CD14-positive monocyte (primary cell): Measurements from ENCODE around the gene MRNIP. TPM values are rescaled to one million over a fixed set of nuclear protein-coding genes. Genes with fewer than 3 reads are reported as not detected.

Source experiments
- DNase-seq, 3 donors: peaks; one replicate each; pipeline ENCODE4 v3.0.0-alpha.2; 2011 to 2022
- H2AFZ ChIP-seq: 2 replicates; pipeline ENCODE4 v1.6.0; 2012; ENCODE audit warnings: mild to moderate bottlenecking, low read depth, low read length, inconsistent platforms; ENCODE audit not compliant: insufficient read depth, poor library complexity, severe bottlenecking
- H3K27ac ChIP-seq, 2 donors: 1 replicate in 1 of 2; 2 replicates in 1 of 2; pipeline ENCODE4 v1.5.1; 2012 to 2013; ENCODE audit warnings: low read length in 2 of 2, control low read depth in 1 of 2, inconsistent platforms in 1 of 2, low read depth in 1 of 2, mild to moderate bottlenecking in 1 of 2
- H3K27me3 ChIP-seq, 2 donors: one replicate each; pipeline versions ENCODE4 v1.6.0 to v1.6.1; 2011 to 2013; ENCODE audit warnings: low read length in 2 of 2; ENCODE audit not compliant: control insufficient read depth in 2 of 2, insufficient read depth in 2 of 2
- H3K36me3 ChIP-seq, 2 donors: replicated peaks in 1 of 2; 1 replicate in 1 of 2; 2 replicates in 1 of 2; pipeline versions ENCODE4 v1.5.1 to v1.6.1; 2012 to 2013; ENCODE audit warnings: low read length in 2 of 2, control low read depth in 1 of 2, inconsistent platforms in 1 of 2, mild to moderate bottlenecking in 1 of 2; ENCODE audit not compliant: insufficient read depth in 2 of 2, control insufficient read depth in 1 of 2
- H3K4me1 ChIP-seq, 2 donors: 1 replicate in 1 of 2; 2 replicates in 1 of 2; pipeline versions ENCODE4 v1.5.1 to v1.6.1; 2012 to 2013; ENCODE audit warnings: low read length in 2 of 2, control low read depth in 1 of 2, inconsistent platforms in 1 of 2, mild to moderate bottlenecking in 1 of 2, moderate library complexity in 1 of 2; ENCODE audit not compliant: insufficient read depth in 2 of 2, control insufficient read depth in 1 of 2
- H3K4me2 ChIP-seq: replicated peaks from 2 replicates; pipeline ENCODE3; 2012; ENCODE audit warnings: low read length, moderate library complexity, mild to moderate bottlenecking; ENCODE audit not compliant: poor library complexity, severe bottlenecking; ENCODE audit errors: extremely low read depth
- H3K4me3 ChIP-seq, 3 experiments: fragments of 200-600 bp in 1 of 3; sonication (generic) in 1 of 3; replicated peaks in 1 of 3; 1 replicate in 2 of 3; 2 replicates in 1 of 3; pipeline ENCODE4 v1.5.1; 2011 to 2013; ENCODE audit warnings: low read length in 3 of 3, mild to moderate bottlenecking in 3 of 3, control low read depth in 2 of 3, low read depth in 2 of 3, inconsistent platforms in 1 of 3, moderate library complexity in 1 of 3
- H3K79me2 ChIP-seq: 2 replicates; pipeline ENCODE4 v1.6.0; 2012; ENCODE audit warnings: mild to moderate bottlenecking, control low read depth, inconsistent platforms, low read length, moderate library complexity; ENCODE audit not compliant: insufficient read depth
- H3K9ac ChIP-seq: 2 replicates; pipeline ENCODE4 v1.6.0; 2017; ENCODE audit warnings: low read length, mild to moderate bottlenecking; ENCODE audit not compliant: insufficient read depth, poor library complexity, severe bottlenecking
- H3K9me3 ChIP-seq, 2 donors: replicated peaks in 1 of 2; 1 replicate in 1 of 2; 2 replicates in 1 of 2; pipeline versions ENCODE4 v1.5.1 to v1.6.1; 2012 to 2013; ENCODE audit warnings: low read length in 2 of 2, control low read depth in 1 of 2; ENCODE audit not compliant: control insufficient read depth in 1 of 2, insufficient read depth in 1 of 2
- H4K20me1 ChIP-seq: 2 replicates; pipeline ENCODE4 v1.6.0; 2012; ENCODE audit warnings: mild to moderate bottlenecking, low read length, control low read depth, moderate library complexity; ENCODE audit not compliant: insufficient read depth
- H3K27ac Mint-ChIP-seq, 7 donors: one replicate each; pipeline ENCODE4 v1.8.0; 2020; ENCODE audit warnings: mild to moderate bottlenecking in 7 of 7, mixed read lengths in 7 of 7, moderate library complexity in 6 of 7, inconsistent platforms in 2 of 7
- H3K27me3 Mint-ChIP-seq, 3 donors: one replicate each; pipeline ENCODE4 v1.8.0; 2021 to 2022; ENCODE audit warnings: low read depth in 3 of 3, mild to moderate bottlenecking in 3 of 3, mixed read lengths in 3 of 3, moderate library complexity in 3 of 3, inconsistent platforms in 1 of 3
- H3K36me3 Mint-ChIP-seq, 2 donors: one replicate each; pipeline ENCODE4 v1.8.0; 2020; ENCODE audit warnings: mixed read lengths in 2 of 2, inconsistent platforms in 1 of 2, mild to moderate bottlenecking in 1 of 2
- H3K4me1 Mint-ChIP-seq: one replicate; pipeline ENCODE4 v1.8.0; 2020; ENCODE audit warnings: mild to moderate bottlenecking, mixed read lengths
- H3K4me3 Mint-ChIP-seq, 2 donors: one replicate each; pipeline ENCODE4 v1.8.0; 2020; ENCODE audit warnings: mild to moderate bottlenecking in 2 of 2, mixed read lengths in 2 of 2, moderate library complexity in 1 of 2
- H3K9me3 Mint-ChIP-seq, 7 donors: one replicate each; pipeline ENCODE4 v1.8.0; 2020 to 2022; ENCODE audit warnings: mixed read lengths in 7 of 7, mild to moderate bottlenecking in 6 of 7, moderate library complexity in 6 of 7, inconsistent platforms in 2 of 7
- WGBS: methylation state at CpG from one replicate; pipeline ENCODE4 v1.1.5; 2013; ENCODE audit warnings: missing lambda C conversion rate; ENCODE audit not compliant: insufficient coverage; 5-methylcytosine and 5-hydroxymethylcytosine counted together
- intact Hi-C, 2 donors: fragments of 100-400 bp; cut with micrococcal nuclease; formaldehyde crosslinking; loops; one replicate each; pipeline versions ENCODE4 v1.15.0 to v1.15.1; 2023
- polyA plus RNA-seq, 3 donors: library from polyadenylated mRNA; depleted of rRNA in 1 of 3; unstranded in 2 of 3; stranded (reverse) in 1 of 3; fragments of 300-500 nt in 2 of 3; fragments of >200 nt in 1 of 3; fragmentation: Illumina TruSeq in 2 of 3; gene quantifications; 1 replicate in 2 of 3; 2 replicates in 1 of 3; pipeline ENCODE4 v1.2.3, GENCODE V29; 2012 to 2021
- TF ChIP-seq, protein P1 (sequence below): fragments of 200-600 bp; IDR thresholded peaks from one replicate; pipeline ENCODE4 v1.8.0; 2022; ENCODE audit warnings: antibody characterized with exemption, mild to moderate bottlenecking

MRNIP gene
- polyA plus RNA-seq, 3 donors, result 1.2 to 23.0 (median 1.4) TPM

DNA sequence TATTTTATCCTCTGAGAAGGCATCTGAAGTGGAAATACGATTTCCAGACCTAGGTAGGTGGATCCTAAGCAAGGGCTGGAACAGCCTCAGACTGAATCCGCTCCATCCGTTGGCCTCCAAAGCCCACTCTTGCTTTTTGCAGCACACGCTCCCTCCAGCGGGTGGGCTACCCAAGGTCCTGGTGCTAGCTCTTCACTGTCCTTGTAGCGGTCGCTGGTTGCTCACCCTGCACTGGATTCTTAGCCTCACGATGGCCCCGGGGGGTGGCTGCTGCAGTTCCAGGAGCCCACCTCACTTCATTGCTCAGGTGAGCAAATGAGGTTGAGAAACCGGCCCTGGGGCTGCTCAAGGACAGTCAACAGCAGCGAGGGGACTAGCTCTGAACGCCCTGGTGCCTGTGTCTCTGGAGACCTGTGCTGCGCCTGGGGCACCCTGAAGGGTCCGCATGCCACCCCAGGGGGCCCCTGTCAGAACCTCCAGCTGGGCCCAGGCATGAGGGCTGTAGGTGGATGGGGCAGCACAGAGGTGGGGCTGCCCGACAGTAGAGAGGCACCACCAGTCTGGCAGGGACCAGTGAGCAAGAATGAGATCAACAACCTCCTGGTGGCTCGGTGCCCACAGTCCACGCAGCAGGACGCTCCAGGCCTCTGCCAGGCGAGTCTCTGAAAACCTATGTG, 56.3 kb downstream of the MRNIP start:
- H3K9ac ChIP-seq, result no peak overlapping the region
- peaks cover 43% of the 10 kb centered on the region for H3K79me2 ChIP-seq
- no peak overlapping the region for H3K4me3 ChIP-seq
- peaks cover 0 to 2% (median 0%) of the 10 kb centered on the region in 3 donors for H3K27me3 Mint-ChIP-seq
- H3K36me3 Mint-ChIP-seq, result peaks cover 37 to 45% of the 10 kb centered on the region in 2 donors
- H3K4me1 Mint-ChIP-seq, result peaks cover 34% of the 10 kb centered on the region
- H3K9me3 ChIP-seq, result no peaks in the 10 kb centered on the region
- H4K20me1 ChIP-seq, result peaks cover 80% of the 10 kb centered on the region
- H3K4me3 Mint-ChIP-seq, result no peak overlapping the region
- H3K36me3 ChIP-seq, result peaks cover 36 to 40% of the 10 kb centered on the region in 2 donors
- H3K27ac ChIP-seq, result no peak overlapping the region
- H3K9me3 Mint-ChIP-seq, result no peaks in the 10 kb centered on the region
- peak overlapping the region in 3 of 7 donors; percentile 19 to 56 (median 46) for H3K27ac Mint-ChIP-seq
- TF ChIP-seq, protein P1, sequence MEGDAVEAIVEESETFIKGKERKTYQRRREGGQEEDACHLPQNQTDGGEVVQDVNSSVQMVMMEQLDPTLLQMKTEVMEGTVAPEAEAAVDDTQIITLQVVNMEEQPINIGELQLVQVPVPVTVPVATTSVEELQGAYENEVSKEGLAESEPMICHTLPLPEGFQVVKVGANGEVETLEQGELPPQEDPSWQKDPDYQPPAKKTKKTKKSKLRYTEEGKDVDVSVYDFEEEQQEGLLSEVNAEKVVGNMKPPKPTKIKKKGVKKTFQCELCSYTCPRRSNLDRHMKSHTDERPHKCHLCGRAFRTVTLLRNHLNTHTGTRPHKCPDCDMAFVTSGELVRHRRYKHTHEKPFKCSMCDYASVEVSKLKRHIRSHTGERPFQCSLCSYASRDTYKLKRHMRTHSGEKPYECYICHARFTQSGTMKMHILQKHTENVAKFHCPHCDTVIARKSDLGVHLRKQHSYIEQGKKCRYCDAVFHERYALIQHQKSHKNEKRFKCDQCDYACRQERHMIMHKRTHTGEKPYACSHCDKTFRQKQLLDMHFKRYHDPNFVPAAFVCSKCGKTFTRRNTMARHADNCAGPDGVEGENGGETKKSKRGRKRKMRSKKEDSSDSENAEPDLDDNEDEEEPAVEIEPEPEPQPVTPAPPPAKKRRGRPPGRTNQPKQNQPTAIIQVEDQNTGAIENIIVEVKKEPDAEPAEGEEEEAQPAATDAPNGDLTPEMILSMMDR, result no peak
- 95% methylated on average over 19 of the region's 19 CpGs for WGBS
- intact Hi-C loops, result loop anchor here (5.0 kb wide), 2 partner anchors 35 to 105 kb away; partner anchors contain the start of gene TBC1D9B (in 1 of the 2)
- no peak for DNase-seq
- H3K4me2 ChIP-seq, result no peak overlapping the region
- no peaks in the 10 kb centered on the region for H3K27me3 ChIP-seq
- H2AFZ ChIP-seq, result no peak overlapping the region
- peaks cover 35 to 45% of the 10 kb centered on the region in 2 donors for H3K4me1 ChIP-seq

DNA sequence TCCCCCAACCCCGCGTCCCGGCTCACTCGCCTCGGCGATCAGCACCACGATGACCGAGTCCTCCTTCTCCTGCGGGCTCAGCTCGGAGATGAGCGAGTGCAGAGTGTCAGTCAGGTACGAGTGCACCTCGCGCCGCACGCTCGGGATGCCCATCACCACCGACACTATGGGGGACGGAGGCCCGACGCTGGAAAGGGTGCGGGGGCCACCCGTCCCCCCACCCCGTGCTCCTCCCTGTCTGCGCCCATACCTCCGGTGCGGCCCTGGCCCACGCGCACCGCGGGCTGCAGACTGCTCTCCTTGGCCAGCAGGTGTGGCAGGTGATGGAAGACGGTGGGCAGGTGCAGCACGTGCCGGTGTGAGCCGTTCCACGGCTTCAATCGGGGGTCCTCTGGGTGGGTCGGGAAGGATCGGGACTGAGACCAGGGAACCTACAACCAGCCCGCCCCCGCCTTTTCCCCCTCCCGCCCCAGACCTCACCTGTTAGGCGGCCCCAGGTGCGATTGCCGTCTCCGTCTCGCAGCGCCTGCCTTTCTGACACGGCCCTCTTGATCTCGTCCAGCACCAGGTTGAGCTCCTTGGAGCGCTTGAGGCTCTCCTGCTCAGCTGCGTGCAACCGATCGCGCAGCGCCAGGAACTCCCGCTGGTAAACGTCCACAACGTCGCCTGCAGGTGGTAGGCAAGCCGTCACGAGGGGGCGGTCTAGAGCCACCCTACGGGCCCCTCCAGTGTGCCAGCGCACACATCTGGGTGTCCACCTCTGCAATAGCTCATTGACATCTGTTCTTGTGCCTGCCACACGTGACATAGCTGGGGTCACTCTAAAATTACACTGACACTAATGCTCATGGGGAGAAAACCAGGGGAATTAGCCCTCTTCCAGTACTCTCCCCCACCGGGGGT, 57.1 kb downstream of the MRNIP start:
- H3K9me3 Mint-ChIP-seq, result no peaks in the 10 kb centered on the region
- DNase-seq, result peak; percentile 73 to 81 (median 79)
- H3K27ac ChIP-seq, result no peak overlapping the region
- H3K4me3 ChIP-seq, result no peak overlapping the region
- TF ChIP-seq, protein P1, result peak; percentile 92
- intact Hi-C loops, result loop anchor here (5.0 kb wide), 2 partner anchors 36 to 106 kb away; partner anchors contain the start of gene TBC1D9B (in 1 of the 2)
- peak overlapping the region in 2 of 7 donors; percentile 46 to 76 for H3K27ac Mint-ChIP-seq
- no peaks in the 10 kb centered on the region for H3K9me3 ChIP-seq
- peaks cover 44 to 45% of the 10 kb centered on the region in 2 donors for H3K36me3 Mint-ChIP-seq
- peaks cover 88% of the 10 kb centered on the region for H4K20me1 ChIP-seq
- peak overlapping the region in 1 of 2 donors; percentile 62 for H3K4me3 Mint-ChIP-seq
- peaks cover 38 to 47% of the 10 kb centered on the region in 2 donors for H3K36me3 ChIP-seq
- peaks cover 39 to 48% of the 10 kb centered on the region in 2 donors for H3K4me1 ChIP-seq
- 64% methylated on average over 55 of the region's 67 CpGs for WGBS
- H3K4me2 ChIP-seq, result no peak overlapping the region
- H3K79me2 ChIP-seq, result peaks cover 43% of the 10 kb centered on the region
- H3K27me3 Mint-ChIP-seq, result peaks cover 0 to 2% (median 2%) of the 10 kb centered on the region in 3 donors
- no peak overlapping the region for H2AFZ ChIP-seq
- peaks cover 39% of the 10 kb centered on the region for H3K4me1 Mint-ChIP-seq
- H3K9ac ChIP-seq, result no peak overlapping the region
- H3K27me3 ChIP-seq, result no peaks in the 10 kb centered on the region
